Peyer's patch (tissue), 4 donors: ENCODE data around the gene TBPL2.

Source experiments
- CTCF ChIP-seq, 6 experiments: fragments of 450-650 bp in 4 of 6; fragments of 200-600 bp in 2 of 6; sonication (generic) in 1 of 6; IDR thresholded peaks; one replicate each; pipeline ENCODE4 v1.5.1; 2017 to 2019; ENCODE audit warnings: antibody characterized with exemption in 6 of 6, mild to moderate bottlenecking in 3 of 6, moderate library complexity in 1 of 6
- POLR2A ChIP-seq, 2 donors: fragments of 450-650 bp; IDR thresholded peaks; one replicate each; pipeline ENCODE4 v1.5.1; 2017; ENCODE audit warnings: antibody characterized with exemption in 2 of 2, mild to moderate bottlenecking in 2 of 2, moderate library complexity in 2 of 2

DNA sequence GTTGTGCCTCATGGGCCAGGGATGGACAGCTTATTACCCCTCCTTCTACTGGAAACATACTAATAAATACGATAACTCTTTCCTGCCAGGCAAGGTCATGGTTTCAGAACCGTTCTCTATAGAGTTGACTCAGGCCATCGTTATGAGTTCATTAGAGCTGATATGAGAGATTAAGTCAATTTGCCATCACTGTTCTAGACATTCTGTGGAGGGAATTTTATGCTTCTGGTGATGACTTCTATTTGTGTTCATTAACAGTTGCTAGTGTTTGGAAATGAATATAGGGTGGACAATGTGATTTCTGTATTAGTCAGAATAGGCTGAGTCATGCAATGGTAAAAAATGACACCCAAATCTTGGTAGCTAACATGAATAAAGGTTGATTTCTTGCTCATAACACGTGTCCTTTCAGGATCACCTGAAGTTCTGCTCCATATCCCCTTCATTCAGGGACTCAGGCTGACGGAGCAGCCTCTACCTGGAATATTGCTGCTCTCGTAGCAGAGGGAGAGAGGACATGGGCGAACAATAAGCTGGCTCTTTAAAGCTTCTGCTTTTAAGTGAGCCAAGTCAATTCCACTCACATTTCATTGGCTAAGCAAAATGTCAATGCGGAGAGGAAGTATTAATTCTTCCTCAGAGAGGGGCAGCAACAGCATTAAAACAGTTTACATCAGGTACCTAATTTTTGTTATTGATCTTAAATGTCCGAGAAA is 18.5 kb upstream of the TBPL2 start:
- TF ChIP-seq CTCF (IDR thresholded peaks at IDR 0.05), result no peak
- TF ChIP-seq POLR2A (IDR thresholded peaks at IDR 0.05), result no peak
